Cortex of kidney (tissue), 1 donor: ENCODE results near the gene RUFY3.
"Not testable (repeated sequence)": the region's sequence is repeated elsewhere in the genome, so short reads cannot be mapped to it uniquely, and the experiment has no call there.

Experiments used
- DNase-seq: peaks from one replicate; lab custom pipeline; 2025; lab: John Stamatoyannopoulos, UW

Gene RUFY3

GRCh38 chr4:70783096-70783495 lies 61.3 kb downstream of the RUFY3 start:
- no peak for DNase-seq

GRCh38 chr4:70787496-70787895 lies 65.7 kb downstream of the RUFY3 start:
- DNase-seq = no peak

GRCh38 chr4:70788733-70789132 lies 67.0 kb downstream of the RUFY3 start:
- no peak for DNase-seq

- DNase-seq = no peak
Observed at GRCh38 chr4:70793626-70794025, 71.9 kb downstream of the RUFY3 start.

- no peak for DNase-seq
Observed at GRCh38 chr4:70801265-70801809, 79.6 kb downstream of the RUFY3 start.

GRCh38 chr4:70802928-70803580 lies 81.3 kb downstream of the RUFY3 start:
- no peak for DNase-seq

GRCh38 chr4:70808151-70808550 lies 86.4 kb downstream of the RUFY3 start:
- no peak for DNase-seq

- DNase-seq = no peak
Observed at GRCh38 chr4:70815370-70815769, 93.6 kb downstream of the RUFY3 start.

GRCh38 chr4:70816894-70817293 lies 95.1 kb downstream of the RUFY3 start:
- DNase-seq = no peak

- no peak for DNase-seq
Observed at GRCh38 chr4:70818173-70818855, 96.5 kb downstream of the RUFY3 start.

GRCh38 chr4:70818921-70819320 lies 97.2 kb downstream of the RUFY3 start:
- no peak for DNase-seq

- DNase-seq = no peak
Observed at GRCh38 chr4:70829015-70829414, 107.3 kb downstream of the RUFY3 start.

- DNase-seq = no peak
Observed at GRCh38 chr4:70829492-70829891, 107.7 kb downstream of the RUFY3 start.

- DNase-seq = no peak
Observed at GRCh38 chr4:70830054-70830453, 108.3 kb downstream of the RUFY3 start.

GRCh38 chr4:70831293-70831692 lies 109.5 kb downstream of the RUFY3 start:
- DNase-seq = no peak

- no peak for DNase-seq
Observed at GRCh38 chr4:70833675-70834074, 111.9 kb downstream of the RUFY3 start.

- no peak for DNase-seq
Observed at GRCh38 chr4:70836081-70836480, 114.3 kb downstream of the RUFY3 start.

- no peak for DNase-seq
Observed at GRCh38 chr4:70838204-70838603, 116.4 kb downstream of the RUFY3 start.

- no peak for DNase-seq
Observed at GRCh38 chr4:70838666-70839588, 117.2 kb downstream of the RUFY3 start.

GRCh38 chr4:70839589-70840093 lies 117.9 kb downstream of the RUFY3 start, which contains the start of gene GRSF1:
Gene GRSF1, minus strand, starts transcription at chr4:70839890. Its CDS starts 63 bp downstream, at chr4:70839827.
- DNase-seq = no peak

GRCh38 chr4:70840137-70840536 lies 118.4 kb downstream of the RUFY3 start:
- not testable (repeated sequence) for DNase-seq

GRCh38 chr4:70840631-70841030 lies 118.9 kb downstream of the RUFY3 start:
- DNase-seq = not testable (repeated sequence)
